Ascending aorta (tissue), 2 donors: ENCODE data around the gene QKI. TPM values are rescaled to one million over a fixed set of nuclear protein-coding genes. Genes with fewer than 3 reads are reported as not detected.

Source experiments
- DNase-seq, 2 donors: peaks; one replicate each; pipeline ENCODE4 v3.0.0-alpha.2; 2019; ENCODE audit warnings: low spot score in 2 of 2
- H3K27ac ChIP-seq, 2 donors: fragments of 200-600 bp; sonication (generic); one replicate each; pipeline ENCODE4 v1.5.1; 2016 to 2017; ENCODE audit warnings: mild to moderate bottlenecking in 1 of 2
- H3K27me3 ChIP-seq: fragments of 200-600 bp; sonication (generic); one replicate; pipeline ENCODE4 v1.5.1; 2017
- H3K36me3 ChIP-seq, 2 donors: fragments of 200-600 bp; sonication (generic); one replicate each; pipeline ENCODE4 v1.5.1; 2016
- H3K4me1 ChIP-seq, 2 donors: fragments of 200-600 bp; sonication (generic); one replicate each; pipeline ENCODE4 v1.5.1; 2016 to 2017; ENCODE audit warnings: mild to moderate bottlenecking in 1 of 2
- H3K4me3 ChIP-seq, 2 donors: fragments of 200-600 bp; sonication (generic); one replicate each; pipeline ENCODE4 v1.5.1; 2016 to 2017; ENCODE audit warnings: mild to moderate bottlenecking in 1 of 2
- H3K9me3 ChIP-seq, 2 donors: fragments of 200-600 bp; sonication (generic); one replicate each; pipeline ENCODE4 v1.5.1; 2016
- intact Hi-C: fragments of 100-400 bp; cut with DNase I; formaldehyde crosslinking; loops from one replicate; pipeline ENCODE4 v1.15.1; 2023
- total RNA-seq: library from RNA; depleted of rRNA; stranded (reverse); fragments of >200 nt; gene quantifications from one replicate; pipeline ENCODE4 v1.1.0, GENCODE V29; 2016
- TF ChIP-seq, protein P1 (sequence below), 3 experiments: fragments of 200-600 bp in 2 of 3; fragments of 450-650 bp in 1 of 3; sonication (generic) in 2 of 3; IDR thresholded peaks; one replicate each; pipeline ENCODE4 v1.5.1; 2016 to 2019; ENCODE audit warnings: antibody characterized with exemption in 3 of 3, mild to moderate bottlenecking in 1 of 3, moderate library complexity in 1 of 3

Gene QKI
- total RNA-seq, 1 donor from 2014 or later: 91.0 TPM

DNA sequence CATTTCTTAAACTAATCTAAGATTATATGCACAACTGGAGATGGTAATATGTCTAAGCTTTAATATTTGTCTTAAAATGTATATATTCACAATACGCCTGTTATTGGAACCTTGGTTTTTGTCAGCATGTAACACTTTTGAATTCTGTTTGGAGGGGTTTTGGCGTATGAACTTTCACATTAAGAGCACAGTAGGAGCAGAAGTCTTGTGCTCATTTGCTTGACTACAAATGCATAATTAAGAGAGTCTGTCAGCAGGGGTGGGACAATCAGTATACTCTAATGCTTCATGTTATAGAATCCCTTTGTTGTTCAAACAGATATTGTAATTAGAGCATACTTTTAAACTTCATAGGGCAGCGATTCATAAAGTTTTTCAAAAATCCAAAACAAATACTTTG is 112.8 kb downstream of the QKI start:
- TF ChIP-seq, protein P1, sequence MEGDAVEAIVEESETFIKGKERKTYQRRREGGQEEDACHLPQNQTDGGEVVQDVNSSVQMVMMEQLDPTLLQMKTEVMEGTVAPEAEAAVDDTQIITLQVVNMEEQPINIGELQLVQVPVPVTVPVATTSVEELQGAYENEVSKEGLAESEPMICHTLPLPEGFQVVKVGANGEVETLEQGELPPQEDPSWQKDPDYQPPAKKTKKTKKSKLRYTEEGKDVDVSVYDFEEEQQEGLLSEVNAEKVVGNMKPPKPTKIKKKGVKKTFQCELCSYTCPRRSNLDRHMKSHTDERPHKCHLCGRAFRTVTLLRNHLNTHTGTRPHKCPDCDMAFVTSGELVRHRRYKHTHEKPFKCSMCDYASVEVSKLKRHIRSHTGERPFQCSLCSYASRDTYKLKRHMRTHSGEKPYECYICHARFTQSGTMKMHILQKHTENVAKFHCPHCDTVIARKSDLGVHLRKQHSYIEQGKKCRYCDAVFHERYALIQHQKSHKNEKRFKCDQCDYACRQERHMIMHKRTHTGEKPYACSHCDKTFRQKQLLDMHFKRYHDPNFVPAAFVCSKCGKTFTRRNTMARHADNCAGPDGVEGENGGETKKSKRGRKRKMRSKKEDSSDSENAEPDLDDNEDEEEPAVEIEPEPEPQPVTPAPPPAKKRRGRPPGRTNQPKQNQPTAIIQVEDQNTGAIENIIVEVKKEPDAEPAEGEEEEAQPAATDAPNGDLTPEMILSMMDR (IDR thresholded peaks at IDR 0.05): no peak
- Histone ChIP-seq H3K4me3 (no peak overlapping the region), H3K9me3 (no peaks in the 10 kb centered on the region), H3K27me3 (no peaks in the 10 kb centered on the region), H3K4me1 (peaks cover 3 to 31% of the 10 kb centered on the region in 2 donors), H3K36me3 (no peaks in the 10 kb centered on the region), H3K27ac (no peak overlapping the region)
- DNase-seq: no peak
- intact Hi-C loops: no loop called here

- Histone ChIP-seq H3K9me3 (no peaks in the 10 kb centered on the region), H3K27ac (no peak overlapping the region), H3K36me3 (no peaks in the 10 kb centered on the region), H3K4me1 (peaks cover 5 to 48% of the 10 kb centered on the region in 2 donors), H3K4me3 (peak overlapping the region in 1 of 2 donors; percentile 12), H3K27me3 (no peaks in the 10 kb centered on the region)
- DNase-seq: no peak
- intact Hi-C loops: no loop called here
- TF ChIP-seq, protein P1 (IDR thresholded peaks at IDR 0.05): no peak
Observed at GRCh38 chr6:163529605-163530004, 115.1 kb downstream of the QKI start.

DNA sequence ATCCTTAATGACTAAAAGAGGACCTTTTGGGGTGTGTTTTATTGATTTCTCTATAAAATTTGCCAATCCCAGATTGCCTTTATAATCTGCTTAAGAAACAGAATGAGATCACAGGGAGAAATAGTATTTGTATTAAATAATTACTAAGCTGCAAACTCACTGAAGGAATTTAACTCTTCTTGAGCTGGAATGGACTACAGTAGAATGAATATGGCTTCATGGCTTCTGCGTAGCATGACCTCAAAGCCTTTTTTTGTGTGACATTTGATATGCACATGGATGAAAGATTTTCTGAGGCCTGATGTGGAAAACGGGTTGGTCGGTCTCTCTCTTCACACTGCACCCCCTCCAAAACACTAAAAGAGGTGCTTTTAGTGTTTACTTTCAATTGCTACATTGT is 115.9 kb downstream of the QKI start:
- intact Hi-C loops: no loop called here
- Histone ChIP-seq H3K9me3 (no peaks in the 10 kb centered on the region), H3K4me1 (peaks cover 5 to 49% of the 10 kb centered on the region in 2 donors), H3K27ac (no peak overlapping the region), H3K36me3 (peaks cover 0 to 3% of the 10 kb centered on the region in 2 donors), H3K27me3 (no peaks in the 10 kb centered on the region), H3K4me3 (no peak overlapping the region)
- TF ChIP-seq, protein P1 (IDR thresholded peaks at IDR 0.05): no peak
- DNase-seq: no peak

GRCh38 chr6:163531122-163531521 is 116.6 kb downstream of the QKI start:
- H3K27me3 ChIP-seq: no peaks in the 10 kb centered on the region
- intact Hi-C loops: no loop called here
- DNase-seq: no peak
- TF ChIP-seq, protein P1 (IDR thresholded peaks at IDR 0.05): no peak
- H3K36me3 ChIP-seq: peaks cover 0 to 10% of the 10 kb centered on the region in 2 donors
- peaks cover 5 to 48% of the 10 kb centered on the region in 2 donors for H3K4me1 ChIP-seq
- no peaks in the 10 kb centered on the region for H3K9me3 ChIP-seq
- H3K4me3 ChIP-seq: no peak overlapping the region
- H3K27ac ChIP-seq: no peak overlapping the region

DNA sequence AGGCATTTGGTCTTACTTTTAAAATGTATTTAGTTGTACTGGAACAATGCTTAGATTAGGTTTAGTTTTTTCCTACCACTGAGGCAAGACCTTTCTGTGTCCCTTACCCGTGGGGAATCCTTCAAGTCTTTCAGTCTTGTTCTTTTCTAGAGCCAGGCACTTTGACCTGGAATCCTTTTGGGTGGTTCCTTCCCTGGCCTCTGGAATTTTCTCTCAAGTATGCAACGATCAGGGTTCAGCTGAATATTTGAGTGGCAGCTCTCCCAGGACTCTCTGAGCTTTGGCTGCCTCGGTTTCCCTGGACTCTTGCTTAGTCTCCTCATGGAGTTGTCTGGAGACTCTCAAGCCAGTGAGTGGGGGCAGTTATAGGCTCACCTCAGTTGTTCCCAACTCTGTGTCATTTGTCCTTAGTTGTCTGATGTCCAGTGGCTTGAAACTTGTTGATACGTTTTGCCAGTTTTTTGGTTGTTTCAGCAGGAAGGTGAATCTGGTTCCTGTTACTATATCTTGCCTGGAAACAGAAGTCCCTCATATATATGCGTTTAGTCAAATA is 118.1 kb downstream of the QKI start:
- peaks cover 5 to 38% of the 10 kb centered on the region in 2 donors for H3K4me1 ChIP-seq
- no peaks in the 10 kb centered on the region for H3K27me3 ChIP-seq
- peaks cover 0 to 14% of the 10 kb centered on the region in 2 donors for H3K36me3 ChIP-seq
- peak overlapping the region; percentile 31 to 42 for H3K27ac ChIP-seq
- TF ChIP-seq, protein P1 (IDR thresholded peaks at IDR 0.05): no peak
- DNase-seq: no peak
- H3K4me3 ChIP-seq: no peak overlapping the region
- intact Hi-C loops: no loop called here
- H3K9me3 ChIP-seq: no peaks in the 10 kb centered on the region

GRCh38 chr6:163533443-163533842 is 118.9 kb downstream of the QKI start:
- Histone ChIP-seq H3K4me1 (peaks cover 5 to 38% of the 10 kb centered on the region in 2 donors), H3K27me3 (no peaks in the 10 kb centered on the region), H3K36me3 (peaks cover 0 to 14% of the 10 kb centered on the region in 2 donors), H3K27ac (no peak overlapping the region), H3K9me3 (no peaks in the 10 kb centered on the region), H3K4me3 (no peak overlapping the region)
- no peak for DNase-seq
- TF ChIP-seq, protein P1 (IDR thresholded peaks at IDR 0.05): no peak
- intact Hi-C loops: no loop called here
